ENCODE measurements around the gene NOSIP. TPM values are rescaled to one million over a fixed set of nuclear protein-coding genes. Genes with fewer than 3 reads are reported as not detected.
A peak's percentile ranks its signal among the peaks of the same experiment; 100 is the strongest.

The NOSIP gene
- total RNA-seq, 1 donor from 2014 or later: 83.8 TPM

GRCh38 chr19:49585023-49585422 lies 4.7 kb upstream of the NOSIP start:
- H3K27ac Mint-ChIP-seq (ENCODE audit: unreplicated experiment): no peak overlapping the region
- no peaks in the 10 kb centered on the region for H3K9me3 ChIP-seq (ENCODE audit: insufficient read depth, low read depth, low read length)
- H3K27ac ChIP-seq (ENCODE audit: low read depth, low read length): no peak overlapping the region
- H3K4me1 ChIP-seq (ENCODE audit: insufficient read depth, low read length): no peaks in the 10 kb centered on the region
- no peak overlapping the region for H3K4me3 ChIP-seq (ENCODE audit: insufficient read depth, low read depth, low read length)
- no peak overlapping the region for H2AFZ ChIP-seq (ENCODE audit: low read depth, low read length)
- no peaks in the 10 kb centered on the region for H3K36me3 Mint-ChIP-seq (ENCODE audit: low read depth, unreplicated experiment)
- TF ChIP-seq CTCF (IDR thresholded peaks at IDR 0.05; ENCODE audit: insufficient read depth, low read depth, low read length): no peak
- TF ChIP-seq EZH2 (IDR thresholded peaks at IDR 0.05; ENCODE audit: insufficient read depth, low read length): no peak
- H3K4me2 ChIP-seq (ENCODE audit: low read length): no peak overlapping the region
- no peaks in the 10 kb centered on the region for H3K9me3 Mint-ChIP-seq (ENCODE audit: unreplicated experiment)
- H3K9ac ChIP-seq (ENCODE audit: low read length): no peak overlapping the region
- peaks cover 4% of the 10 kb centered on the region for H3K79me2 ChIP-seq (ENCODE audit: insufficient read depth, low read length)
- H3K27me3 Mint-ChIP-seq (ENCODE audit: low read depth, unreplicated experiment): no peaks in the 10 kb centered on the region
- no peaks in the 10 kb centered on the region for H3K36me3 ChIP-seq (ENCODE audit: insufficient read depth, low read length)
- FAIRE-seq (no peak), DNase-seq (ENCODE audit: low read depth) (no peak)
- no peaks in the 10 kb centered on the region for H3K4me1 Mint-ChIP-seq (ENCODE audit: low read depth, unreplicated experiment)
- H4K20me1 ChIP-seq (ENCODE audit: insufficient read depth, low read length): peaks cover 1% of the 10 kb centered on the region
- no peak overlapping the region for H3K4me3 Mint-ChIP-seq (ENCODE audit: unreplicated experiment)
- no peaks in the 10 kb centered on the region for H3K27me3 ChIP-seq (ENCODE audit: insufficient read depth, low read length)

- H3K27ac Mint-ChIP-seq (ENCODE audit: unreplicated experiment): no peak overlapping the region
- peaks cover 7% of the 10 kb centered on the region for H3K4me1 Mint-ChIP-seq (ENCODE audit: low read depth, unreplicated experiment)
- Histone ChIP-seq H3K4me2 (ENCODE audit: low read length) (no peak overlapping the region), H3K27me3 (ENCODE audit: insufficient read depth, low read length) (no peaks in the 10 kb centered on the region), H3K79me2 (ENCODE audit: insufficient read depth, low read length) (peaks cover 20% of the 10 kb centered on the region), H4K20me1 (ENCODE audit: insufficient read depth, low read length) (peaks cover 12% of the 10 kb centered on the region), H3K9me3 (ENCODE audit: insufficient read depth, low read depth, low read length) (no peaks in the 10 kb centered on the region), H2AFZ (ENCODE audit: low read depth, low read length) (no peak overlapping the region), H3K4me3 (ENCODE audit: insufficient read depth, low read depth, low read length) (no peak overlapping the region), H3K4me1 (ENCODE audit: insufficient read depth, low read length) (peaks cover 7% of the 10 kb centered on the region), H3K36me3 (ENCODE audit: insufficient read depth, low read length) (no peaks in the 10 kb centered on the region), H3K9ac (ENCODE audit: low read length) (no peak overlapping the region), H3K27ac (ENCODE audit: low read depth, low read length) (no peak overlapping the region)
- DNase-seq (ENCODE audit: low read depth): no peak
- no peaks in the 10 kb centered on the region for H3K9me3 Mint-ChIP-seq (ENCODE audit: unreplicated experiment)
- no peak for FAIRE-seq
- H3K36me3 Mint-ChIP-seq (ENCODE audit: low read depth, unreplicated experiment): no peaks in the 10 kb centered on the region
- H3K27me3 Mint-ChIP-seq (ENCODE audit: low read depth, unreplicated experiment): no peaks in the 10 kb centered on the region
- TF ChIP-seq EZH2 (IDR thresholded peaks at IDR 0.05; ENCODE audit: insufficient read depth, low read length) (no peak), CTCF (IDR thresholded peaks at IDR 0.05; ENCODE audit: insufficient read depth, low read depth, low read length) (no peak)
- H3K4me3 Mint-ChIP-seq (ENCODE audit: unreplicated experiment): no peak overlapping the region
Measured at GRCh38 chr19:49583239-49583638, 2.9 kb upstream of the NOSIP start.

GRCh38 chr19:49581007-49581508 lies 702 bp upstream of the NOSIP start, which contains the start of gene PRRG2:
TSS of gene PRRG2 (plus strand) at chr19:49581316. CDS start at chr19:49583220, 1,904 bp downstream.
- H3K36me3 Mint-ChIP-seq (ENCODE audit: low read depth, unreplicated experiment): no peaks in the 10 kb centered on the region
- no peaks in the 10 kb centered on the region for H3K27me3 Mint-ChIP-seq (ENCODE audit: low read depth, unreplicated experiment)
- Histone ChIP-seq H3K4me3 (ENCODE audit: insufficient read depth, low read depth, low read length) (peak within 1 kb of the TSS; percentile 97), H3K36me3 (ENCODE audit: insufficient read depth, low read length) (peaks cover 3% of the 10 kb centered on the region), H2AFZ (ENCODE audit: low read depth, low read length) (peak within 1 kb of the TSS; percentile 92), H3K9me3 (ENCODE audit: insufficient read depth, low read depth, low read length) (no peaks in the 10 kb centered on the region), H3K9ac (ENCODE audit: low read length) (peak within 1 kb of the TSS; percentile 95), H3K4me2 (ENCODE audit: low read length) (peak within 1 kb of the TSS; percentile 92), H3K27ac (ENCODE audit: low read depth, low read length) (peak within 1 kb of the TSS; percentile 47), H3K27me3 (ENCODE audit: insufficient read depth, low read length) (no peaks in the 10 kb centered on the region), H4K20me1 (ENCODE audit: insufficient read depth, low read length) (peaks cover 15% of the 10 kb centered on the region), H3K79me2 (ENCODE audit: insufficient read depth, low read length) (peaks cover 41% of the 10 kb centered on the region), H3K4me1 (ENCODE audit: insufficient read depth, low read length) (peaks cover 7% of the 10 kb centered on the region)
- DNase-seq (ENCODE audit: low read depth) (no peak), FAIRE-seq (no peak)
- peak within 1 kb of the TSS; percentile 95 for H3K27ac Mint-ChIP-seq (ENCODE audit: unreplicated experiment)
- peak within 1 kb of the TSS; percentile 97 for H3K4me3 Mint-ChIP-seq (ENCODE audit: unreplicated experiment)
- peaks cover 7% of the 10 kb centered on the region for H3K4me1 Mint-ChIP-seq (ENCODE audit: low read depth, unreplicated experiment)
- no peaks in the 10 kb centered on the region for H3K9me3 Mint-ChIP-seq (ENCODE audit: unreplicated experiment)
- TF ChIP-seq EZH2 (IDR thresholded peaks at IDR 0.05; ENCODE audit: insufficient read depth, low read length) (no peak), CTCF (IDR thresholded peaks at IDR 0.05; ENCODE audit: insufficient read depth, low read depth, low read length) (no peak)

All from astrocyte (in vitro differentiated cells and primary cell).